Fibroblast of skin of abdomen (primary cell): ENCODE measurements around the gene ACAP3.
"Not testable (repeated sequence)": the region's sequence is repeated elsewhere in the genome, so short reads cannot be mapped to it uniquely, and the experiment has no call there.

Experiments
- DNase-seq: peaks from one replicate; pipeline ENCODE4 v3.0.0-alpha.2; 2013

The ACAP3 gene

GRCh38 chr1:1330366-1331067 lies 22.8 kb upstream of the ACAP3 start:
- DNase-seq, result no peak

DNA sequence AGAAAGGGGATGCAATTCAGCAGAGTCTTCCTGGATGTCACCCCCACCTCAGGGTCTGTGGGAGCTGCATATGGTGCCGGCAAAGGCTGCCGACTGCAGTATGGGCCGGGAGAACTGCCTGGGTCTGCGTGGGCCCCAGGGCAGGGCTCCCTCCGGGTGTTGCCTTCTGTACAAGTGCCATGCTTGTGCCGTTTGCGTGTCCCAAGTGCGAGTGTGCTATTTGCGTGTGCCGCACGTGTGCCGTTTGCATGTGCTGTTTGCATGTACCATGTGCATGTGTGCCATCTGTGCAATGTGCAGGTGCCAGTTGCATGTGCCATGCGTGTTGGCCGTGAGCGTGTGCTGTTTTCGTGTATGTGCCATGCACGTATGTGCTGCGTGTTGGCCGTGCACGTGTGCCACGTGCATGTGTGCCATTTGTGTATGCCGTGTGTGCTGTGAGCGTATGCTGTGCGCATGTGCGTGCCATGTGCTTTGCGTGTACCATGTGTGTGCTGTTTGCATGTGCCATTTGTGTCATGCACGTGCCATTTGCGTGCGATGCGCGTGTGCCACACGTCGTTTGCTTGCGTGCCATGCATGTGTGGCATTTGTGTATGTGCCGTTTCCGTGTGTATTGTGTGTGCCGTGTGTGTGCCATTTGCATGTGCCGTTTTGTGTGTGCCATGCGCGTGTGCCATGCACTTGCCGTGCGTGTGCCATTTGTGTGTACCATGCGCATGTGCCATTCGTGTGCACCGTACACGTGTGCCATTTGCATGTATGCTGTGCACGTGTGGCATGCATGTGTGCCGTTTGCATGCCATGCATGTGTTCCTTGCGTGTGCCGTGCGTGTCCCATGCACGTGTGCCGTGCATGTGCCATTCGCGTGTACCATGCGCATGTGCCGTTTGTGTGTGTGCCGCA lies 21.8 kb upstream of the ACAP3 start:
- no peak for DNase-seq

DNA sequence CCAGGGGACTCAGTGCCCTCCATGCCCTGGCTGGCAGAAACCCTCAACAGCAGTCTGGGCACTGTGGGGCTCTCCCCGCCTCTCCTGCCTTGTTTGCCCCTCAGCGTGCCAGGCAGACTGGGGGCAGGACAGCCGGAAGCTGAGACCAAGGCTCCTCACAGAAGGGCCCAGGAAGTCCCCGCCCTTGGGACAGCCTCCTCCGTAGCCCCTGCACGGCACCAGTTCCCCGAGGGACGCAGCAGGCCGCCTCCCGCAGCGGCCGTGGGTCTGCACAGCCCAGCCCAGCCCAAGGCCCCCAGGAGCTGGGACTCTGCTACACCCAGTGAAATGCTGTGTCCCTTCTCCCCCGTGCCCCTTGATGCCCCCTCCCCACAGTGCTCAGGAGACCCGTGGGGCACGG lies 20.5 kb upstream of the ACAP3 start:
- no peak for DNase-seq

- no peak for DNase-seq
These were observed 19.6 kb upstream of the ACAP3 start for GRCh38 chr1:1327291-1327690.

- no peak for DNase-seq
These were observed 18.4 kb upstream of the ACAP3 start for GRCh38 chr1:1326075-1326605.

DNA sequence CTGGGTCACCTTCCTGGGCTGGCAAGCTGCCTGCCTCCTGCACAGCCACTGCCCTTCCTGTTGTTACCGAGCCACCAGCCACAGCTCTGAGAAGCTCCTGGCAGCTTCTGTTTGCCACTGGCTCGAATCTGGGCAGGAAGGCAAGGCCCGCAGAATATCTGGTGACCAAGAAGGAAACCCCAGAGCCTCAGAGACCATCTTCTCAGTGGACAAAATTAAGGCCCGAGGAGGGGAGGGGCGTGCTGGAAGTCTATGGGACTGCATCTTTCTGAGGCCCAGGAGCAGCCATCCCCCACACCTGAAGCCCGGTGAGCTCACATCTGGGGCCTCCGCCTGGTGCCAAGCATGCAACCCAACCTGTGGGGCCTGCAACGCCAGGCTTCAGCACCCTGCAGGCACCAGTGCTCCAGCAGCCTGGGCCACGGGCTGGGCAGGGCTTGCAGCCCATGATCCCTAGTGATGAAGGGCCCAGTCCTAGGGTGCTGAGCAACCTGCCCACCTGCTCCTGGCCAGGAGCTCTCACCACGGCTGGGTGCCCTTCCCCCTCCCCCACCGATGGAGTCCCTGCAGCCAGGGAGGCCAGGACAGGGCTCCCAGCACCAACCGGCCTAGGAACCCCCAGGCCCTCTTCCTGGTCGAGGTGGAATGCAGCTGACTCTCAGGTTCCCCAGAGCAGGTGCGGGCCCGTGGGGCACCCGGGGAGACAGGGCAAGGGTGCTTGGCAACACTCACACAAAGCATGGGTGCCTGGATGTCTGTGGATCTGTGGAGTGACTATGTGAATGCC lies 17.8 kb upstream of the ACAP3 start:
- DNase-seq, result no peak

- peak; percentile 89 for DNase-seq
These were observed 17.0 kb upstream of the ACAP3 start, which contains the start of the genes CPTP and INTS11 for GRCh38 chr1:1324524-1325287. TSS of gene CPTP (plus strand) at chr1:1324802. CDS start at chr1:1326911, 2,109 bp downstream. TSS of gene INTS11 (minus strand) at chr1:1324660. CDS start at chr1:1324608, 52 bp downstream.

DNA sequence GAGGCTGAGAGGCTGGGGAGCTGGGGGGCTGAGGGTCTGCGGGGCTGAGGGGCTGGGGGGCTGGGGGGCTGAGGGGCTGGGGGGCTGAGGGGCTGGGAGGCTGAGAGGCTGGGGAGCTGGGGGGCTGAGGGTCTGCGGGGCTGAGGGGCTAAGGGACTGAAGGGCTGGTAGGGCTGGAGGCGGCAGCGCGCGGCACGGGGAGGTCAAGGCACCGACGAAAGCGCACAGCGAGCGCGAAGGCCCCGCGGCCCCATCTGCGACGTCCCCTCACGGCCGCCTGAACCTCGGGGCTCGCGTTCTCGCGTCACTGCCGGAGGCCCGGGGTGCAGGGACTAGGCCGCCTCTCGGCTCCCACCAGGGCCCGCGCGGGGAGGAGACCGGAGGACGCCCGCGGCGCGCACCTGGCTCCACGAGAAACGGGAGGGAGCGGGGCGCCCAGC lies 16.4 kb upstream of the ACAP3 start:
- no peak for DNase-seq

- DNase-seq, result no peak
These were observed 15.2 kb upstream of the ACAP3 start for GRCh38 chr1:1322952-1323351.

DNA sequence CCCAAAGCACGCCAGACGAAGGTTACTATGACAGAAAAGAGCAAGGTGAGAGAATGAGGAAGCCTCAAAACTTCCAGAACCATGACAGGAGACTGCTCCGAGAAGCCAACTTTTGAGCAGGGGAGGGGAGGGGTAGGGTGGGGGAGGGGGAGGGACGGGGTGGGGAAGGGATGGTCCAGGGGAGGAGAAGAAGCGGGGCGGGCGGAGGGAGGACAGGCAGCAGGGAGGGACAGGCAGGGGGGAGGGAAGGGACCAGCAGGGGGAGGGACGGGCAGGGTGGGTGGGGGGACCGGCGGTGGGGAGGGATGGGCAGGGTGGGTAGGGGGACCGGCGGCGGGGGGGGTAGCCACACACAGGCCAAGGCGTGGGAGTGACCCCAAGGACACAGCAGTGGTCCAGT lies 14.7 kb upstream of the ACAP3 start:
- DNase-seq, result no peak

DNA sequence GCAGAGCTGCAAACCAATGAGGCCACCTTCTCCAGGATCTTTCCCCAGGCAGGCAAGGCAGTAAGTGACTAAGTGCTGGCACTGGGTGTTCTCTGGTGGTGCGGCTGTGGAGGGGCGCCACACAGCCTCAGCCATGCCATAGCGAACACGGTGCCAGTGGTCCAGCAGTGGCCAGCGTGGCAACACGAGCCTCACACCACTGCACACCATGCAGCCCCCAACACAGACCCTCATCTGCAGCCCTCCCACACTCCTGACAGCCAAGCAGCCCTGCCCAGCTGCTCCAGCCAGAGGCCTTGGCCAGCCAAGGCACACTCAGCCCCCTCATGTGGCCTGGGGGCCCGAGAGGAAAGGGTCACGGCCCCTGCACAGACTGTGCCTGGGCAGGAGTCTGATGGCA lies 13.7 kb upstream of the ACAP3 start:
- no peak for DNase-seq

DNA sequence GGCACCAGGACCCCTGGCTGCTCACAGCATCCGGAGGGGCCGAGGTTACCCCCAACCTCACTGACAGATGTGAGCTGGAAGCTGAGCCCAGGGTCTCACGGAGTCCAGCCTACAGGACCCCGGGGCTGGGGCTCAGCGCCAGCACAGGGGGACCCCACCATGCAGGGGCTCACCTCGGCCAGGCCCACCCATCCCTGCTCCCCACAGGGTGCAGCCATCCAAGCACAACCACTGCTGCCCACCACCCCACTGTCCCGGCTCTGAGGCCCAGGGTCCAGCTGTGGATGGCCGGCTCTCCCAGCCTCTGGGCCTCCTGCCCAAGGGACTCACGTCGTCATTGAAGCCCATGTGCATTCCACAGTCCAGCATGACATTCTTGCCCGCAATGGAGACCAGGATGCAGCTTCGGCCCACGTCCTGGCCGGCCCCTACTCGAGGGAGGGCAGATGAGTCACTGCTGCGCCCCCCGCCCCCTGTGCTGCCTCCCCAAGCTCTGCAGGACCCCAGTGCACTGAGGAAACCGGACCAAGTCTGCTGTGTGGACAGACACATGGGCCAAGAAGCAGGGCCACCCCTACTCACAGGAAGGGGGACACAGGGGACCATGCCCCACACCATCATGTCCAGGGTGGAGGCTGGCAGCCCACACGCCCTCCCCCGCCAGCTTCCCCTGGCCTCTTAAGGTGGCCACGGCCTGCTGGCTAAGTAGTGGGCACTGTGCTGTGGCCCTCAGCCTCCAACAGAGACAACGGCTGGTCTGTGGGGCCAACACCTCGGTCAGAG lies 13.1 kb upstream of the ACAP3 start:
- no peak for DNase-seq

GRCh38 chr1:1319646-1319941 lies 11.9 kb upstream of the ACAP3 start:
- no peak for DNase-seq

- DNase-seq, result no peak
These were observed 11.3 kb upstream of the ACAP3 start for GRCh38 chr1:1318777-1319645.

DNA sequence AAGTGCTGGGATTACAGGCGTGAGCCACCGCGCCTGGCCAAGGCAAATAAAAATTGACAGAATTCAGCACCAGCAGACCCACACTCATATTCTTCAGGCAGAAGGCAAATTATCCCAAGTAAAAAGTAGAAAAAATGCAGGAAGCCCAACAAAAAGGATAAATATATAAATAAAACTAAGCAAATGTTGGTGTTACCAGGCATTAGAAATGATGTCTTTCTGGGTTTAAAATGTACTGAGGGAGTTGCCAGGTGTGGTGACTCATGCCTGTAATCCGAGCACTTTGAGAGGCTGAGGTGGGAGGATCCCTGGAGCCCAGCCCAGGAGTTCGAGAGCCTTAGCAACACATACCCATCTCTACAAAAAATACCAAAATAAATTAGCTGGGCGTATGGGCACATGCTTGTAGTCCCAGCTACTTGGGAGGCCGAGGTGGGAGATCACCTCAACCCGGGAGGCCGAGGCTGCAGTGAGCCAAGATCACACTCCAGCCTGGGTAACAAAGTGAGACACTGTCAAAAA lies 10.5 kb upstream of the ACAP3 start:
- peak; percentile 91 for DNase-seq

DNA sequence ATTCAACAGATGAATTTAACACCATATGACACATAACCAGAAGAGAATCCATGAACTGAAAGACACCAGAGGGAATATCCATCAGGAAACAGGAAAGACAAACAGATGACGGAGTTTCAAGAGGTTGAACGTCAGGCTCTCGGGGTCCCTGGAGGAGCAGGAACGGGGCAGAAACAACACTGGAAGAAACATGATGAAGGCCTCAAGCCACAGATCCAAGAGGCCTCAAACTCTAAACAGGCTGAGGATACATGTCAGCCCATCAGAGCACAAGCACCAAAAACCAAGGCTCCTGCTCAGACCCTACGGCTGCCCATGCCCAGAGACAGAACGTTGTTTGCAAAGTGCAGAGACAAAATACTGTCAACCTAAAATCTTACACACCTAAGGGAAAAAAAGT lies 9.7 kb upstream of the ACAP3 start:
- no peak for DNase-seq

DNA sequence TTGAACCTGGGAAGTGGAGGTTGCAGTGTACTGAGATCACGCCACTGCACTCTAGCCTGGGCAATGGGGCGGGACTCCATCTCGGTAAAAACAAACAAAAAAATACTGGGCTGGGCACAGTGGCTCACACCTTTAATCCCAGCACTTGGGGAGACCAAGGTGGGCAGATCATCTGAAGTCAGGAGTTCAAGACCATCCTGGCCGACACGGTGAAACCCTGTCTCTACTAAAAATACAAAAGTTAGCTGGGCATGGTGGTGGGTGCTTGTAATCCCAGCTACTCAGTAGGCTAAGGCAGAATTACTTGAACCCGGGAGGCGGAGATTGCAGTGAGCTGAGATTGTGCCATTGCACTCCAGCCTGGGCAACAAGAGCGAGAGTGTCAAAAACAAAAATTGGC lies 8.5 kb upstream of the ACAP3 start:
- not testable (repeated sequence) for DNase-seq

- no peak for DNase-seq
These were observed 7.8 kb upstream of the ACAP3 start for GRCh38 chr1:1315435-1315954.

DNA sequence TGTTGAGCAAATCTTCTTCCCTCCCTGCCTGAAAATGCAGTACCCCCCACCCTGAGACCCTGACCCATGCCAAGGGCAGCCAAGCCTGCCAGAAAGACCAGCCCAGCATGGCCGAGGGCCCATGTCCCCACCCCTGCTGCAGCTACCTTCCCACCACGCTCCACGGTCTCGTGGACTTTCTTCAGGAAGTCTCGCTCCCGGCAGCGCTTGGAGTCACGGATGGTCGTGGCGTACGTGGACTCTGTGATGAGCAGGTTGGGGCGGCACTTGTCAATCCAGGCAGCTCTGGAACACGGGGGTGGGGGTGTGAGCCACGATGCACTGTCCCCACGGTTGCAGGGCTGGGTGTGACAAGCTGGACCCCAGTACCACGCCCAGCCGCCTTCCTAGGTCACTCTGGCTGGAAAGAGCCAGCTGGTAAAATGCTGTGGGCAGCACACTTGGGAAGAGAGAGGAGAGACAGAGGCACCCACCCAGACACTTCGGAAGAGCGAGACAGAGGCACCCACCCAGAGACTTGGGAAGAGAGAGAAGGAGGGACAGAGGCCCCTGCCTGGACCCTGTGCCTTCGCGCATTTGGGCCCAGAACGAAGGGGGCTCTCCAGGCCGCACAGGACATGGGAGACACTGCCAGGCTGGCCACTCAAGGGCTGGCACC lies 7.1 kb upstream of the ACAP3 start:
- no peak for DNase-seq
